Lower leg skin (tissue), 3 donors: Measurements from ENCODE around the gene APEH.

ENCODE experiments used
- CTCF ChIP-seq, 3 donors: fragments of 450-650 bp; IDR thresholded peaks; one replicate each; pipeline ENCODE4 v1.5.1; 2016; ENCODE audit warnings: antibody characterized with exemption in 3 of 3, mild to moderate bottlenecking in 3 of 3, moderate library complexity in 2 of 3
- POLR2A ChIP-seq, 2 donors: fragments of 450-650 bp; IDR thresholded peaks; one replicate each; pipeline ENCODE4 v1.6.1; 2016 to 2017; ENCODE audit warnings: antibody characterized with exemption in 2 of 2, mild to moderate bottlenecking in 1 of 2, moderate library complexity in 1 of 2

DNA sequence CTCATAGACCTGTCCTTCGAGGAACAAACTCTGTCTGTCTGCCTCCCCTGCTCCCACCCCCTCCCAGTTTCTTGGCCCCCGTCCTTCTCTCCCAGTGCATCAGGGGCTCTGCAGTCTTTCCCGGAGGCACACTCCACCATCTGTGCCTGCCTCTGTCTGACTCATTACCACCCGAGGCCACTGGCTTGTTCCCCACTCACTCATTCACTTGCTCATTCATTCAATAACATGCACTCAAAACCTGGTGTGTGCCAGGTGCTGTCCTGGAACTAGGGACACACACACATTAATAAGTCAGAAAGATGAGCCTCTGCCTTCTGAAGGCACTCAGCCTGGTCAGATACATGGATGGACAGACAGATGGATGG lies 32.9 kb downstream of the APEH start:
- TF ChIP-seq CTCF (IDR thresholded peaks at IDR 0.05), result no peak
- TF ChIP-seq POLR2A (IDR thresholded peaks at IDR 0.05), result no peak
